Type B pancreatic cell (in vitro differentiated cells): ENCODE measurements around the gene NRCAM. TPM values are rescaled to one million over a fixed set of nuclear protein-coding genes. Genes with fewer than 3 reads are reported as not detected.
"Not testable (repeated sequence)": the region's sequence is repeated elsewhere in the genome, so short reads cannot be mapped to it uniquely, and the experiment has no call there.

ENCODE experiments used
- DNase-seq: peaks from one replicate; pipeline ENCODE4 v3.0.0; 2021; ENCODE audit warnings: mixed read lengths; ENCODE audit not compliant: unreplicated experiment; ENCODE audit errors: extremely low spot score
- H3K27ac Mint-ChIP-seq: 2 replicates; pipeline ENCODE4 v1.8.0; 2021; ENCODE audit warnings: mild to moderate bottlenecking, mixed read lengths
- H3K27me3 Mint-ChIP-seq: 2 replicates; pipeline ENCODE4 v1.8.0; 2021; ENCODE audit warnings: mixed read lengths
- H3K36me3 Mint-ChIP-seq: 2 replicates; pipeline ENCODE4 v1.8.0; 2021; ENCODE audit warnings: mixed read lengths
- H3K4me1 Mint-ChIP-seq: one replicate; pipeline ENCODE4 v1.8.0; 2021; ENCODE audit warnings: mixed read lengths; ENCODE audit not compliant: unreplicated experiment
- H3K4me3 Mint-ChIP-seq: 2 replicates; pipeline ENCODE4 v1.8.0; 2021; ENCODE audit warnings: mild to moderate bottlenecking, mixed read lengths
- H3K9me3 Mint-ChIP-seq: 2 replicates; pipeline ENCODE4 v1.8.0; 2021; ENCODE audit warnings: mixed read lengths
- total RNA-seq: library from RNA; stranded (reverse); gene quantifications from 2 replicates; pipeline ENCODE4 v1.2.1, GENCODE V29; 2021; ENCODE audit warnings: low replicate concordance
- TF ChIP-seq, protein P1 (sequence below): fragments of 200-600 bp; sonication (generic); conservative IDR thresholded peaks from 2 replicates; pipeline ENCODE4 v1.5.0; 2021; ENCODE audit warnings: antibody characterized with exemption, mild to moderate bottlenecking

Gene NRCAM
- total RNA-seq, 1 donor from 2014 or later = 41.0 TPM

DNA sequence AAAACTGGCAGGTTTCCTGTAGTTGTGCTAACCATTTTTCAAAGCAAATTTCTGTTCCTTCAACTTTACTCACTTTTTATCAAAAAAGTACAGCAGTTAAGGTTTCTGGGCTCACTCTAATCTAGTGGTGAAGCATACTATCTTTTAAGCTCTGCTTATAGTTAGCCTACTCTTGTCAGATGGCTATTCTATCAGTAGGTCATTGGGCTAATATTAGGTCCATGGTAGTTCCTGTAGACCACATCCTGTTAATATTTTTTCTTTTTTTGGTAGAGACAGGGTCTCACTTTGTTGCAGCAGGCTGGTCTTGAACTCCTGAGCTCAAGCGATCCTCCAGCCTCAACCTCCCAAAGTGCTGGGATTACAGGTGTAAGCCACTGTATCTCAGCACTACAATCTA, 27.9 kb upstream of the NRCAM start:
- Mint-ChIP-seq H3K27me3 (no peaks in the 10 kb centered on the region), H3K27ac (no peak overlapping the region), H3K4me3 (no peak overlapping the region), H3K36me3 (peaks cover 5% of the 10 kb centered on the region), H3K4me1 (no peaks in the 10 kb centered on the region), H3K9me3 (no peaks in the 10 kb centered on the region)
- DNase-seq = no peak
- TF ChIP-seq, protein P1, sequence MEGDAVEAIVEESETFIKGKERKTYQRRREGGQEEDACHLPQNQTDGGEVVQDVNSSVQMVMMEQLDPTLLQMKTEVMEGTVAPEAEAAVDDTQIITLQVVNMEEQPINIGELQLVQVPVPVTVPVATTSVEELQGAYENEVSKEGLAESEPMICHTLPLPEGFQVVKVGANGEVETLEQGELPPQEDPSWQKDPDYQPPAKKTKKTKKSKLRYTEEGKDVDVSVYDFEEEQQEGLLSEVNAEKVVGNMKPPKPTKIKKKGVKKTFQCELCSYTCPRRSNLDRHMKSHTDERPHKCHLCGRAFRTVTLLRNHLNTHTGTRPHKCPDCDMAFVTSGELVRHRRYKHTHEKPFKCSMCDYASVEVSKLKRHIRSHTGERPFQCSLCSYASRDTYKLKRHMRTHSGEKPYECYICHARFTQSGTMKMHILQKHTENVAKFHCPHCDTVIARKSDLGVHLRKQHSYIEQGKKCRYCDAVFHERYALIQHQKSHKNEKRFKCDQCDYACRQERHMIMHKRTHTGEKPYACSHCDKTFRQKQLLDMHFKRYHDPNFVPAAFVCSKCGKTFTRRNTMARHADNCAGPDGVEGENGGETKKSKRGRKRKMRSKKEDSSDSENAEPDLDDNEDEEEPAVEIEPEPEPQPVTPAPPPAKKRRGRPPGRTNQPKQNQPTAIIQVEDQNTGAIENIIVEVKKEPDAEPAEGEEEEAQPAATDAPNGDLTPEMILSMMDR = no peak

DNA sequence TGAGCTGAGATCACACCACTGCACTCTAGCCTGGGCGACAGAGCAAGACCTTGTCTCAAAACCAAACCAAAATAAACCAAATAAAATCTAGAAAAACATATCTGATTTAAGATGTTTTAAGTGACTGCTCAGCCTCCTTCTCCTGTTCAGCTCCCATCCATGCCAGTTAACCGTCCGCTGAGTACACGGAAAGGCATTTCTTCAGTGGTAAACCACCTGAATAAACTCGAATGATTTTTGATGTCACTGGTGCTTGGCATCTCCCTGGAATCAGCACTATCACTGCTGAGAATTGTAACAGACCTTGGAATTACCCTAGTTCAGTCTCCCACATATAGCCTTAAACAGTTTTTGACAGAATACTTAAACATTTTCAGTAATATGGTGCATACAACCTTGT, 24.1 kb upstream of the NRCAM start:
- no peaks in the 10 kb centered on the region for H3K4me1 Mint-ChIP-seq
- H3K36me3 Mint-ChIP-seq = peaks cover 14% of the 10 kb centered on the region
- no peak overlapping the region for H3K27ac Mint-ChIP-seq
- H3K9me3 Mint-ChIP-seq = no peaks in the 10 kb centered on the region
- DNase-seq = no peak
- no peaks in the 10 kb centered on the region for H3K27me3 Mint-ChIP-seq
- TF ChIP-seq, protein P1 = no peak
- H3K4me3 Mint-ChIP-seq = no peak overlapping the region

DNA sequence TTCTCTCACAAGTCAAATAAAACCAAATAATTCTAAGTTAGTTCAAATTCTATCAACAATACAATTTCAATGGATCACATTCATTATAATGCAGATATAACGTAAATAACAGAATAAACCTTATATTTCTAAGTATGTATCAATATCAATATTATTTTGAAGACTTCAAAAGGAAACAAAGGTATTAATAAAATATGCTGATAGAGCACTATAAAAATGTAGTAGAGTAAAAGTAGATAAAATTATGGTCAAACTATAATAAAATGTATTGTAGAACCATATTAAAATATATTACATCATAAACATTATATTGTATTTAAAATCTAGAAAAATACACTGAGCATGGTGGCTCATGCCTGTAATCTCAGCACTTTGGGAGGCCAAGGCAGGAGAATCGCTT, 23.5 kb upstream of the NRCAM start:
- no peaks in the 10 kb centered on the region for H3K4me1 Mint-ChIP-seq
- TF ChIP-seq, protein P1 = no peak
- no peak overlapping the region for H3K4me3 Mint-ChIP-seq
- no peaks in the 10 kb centered on the region for H3K9me3 Mint-ChIP-seq
- peaks cover 14% of the 10 kb centered on the region for H3K36me3 Mint-ChIP-seq
- no peak for DNase-seq
- no peak overlapping the region for H3K27ac Mint-ChIP-seq
- no peaks in the 10 kb centered on the region for H3K27me3 Mint-ChIP-seq

DNA sequence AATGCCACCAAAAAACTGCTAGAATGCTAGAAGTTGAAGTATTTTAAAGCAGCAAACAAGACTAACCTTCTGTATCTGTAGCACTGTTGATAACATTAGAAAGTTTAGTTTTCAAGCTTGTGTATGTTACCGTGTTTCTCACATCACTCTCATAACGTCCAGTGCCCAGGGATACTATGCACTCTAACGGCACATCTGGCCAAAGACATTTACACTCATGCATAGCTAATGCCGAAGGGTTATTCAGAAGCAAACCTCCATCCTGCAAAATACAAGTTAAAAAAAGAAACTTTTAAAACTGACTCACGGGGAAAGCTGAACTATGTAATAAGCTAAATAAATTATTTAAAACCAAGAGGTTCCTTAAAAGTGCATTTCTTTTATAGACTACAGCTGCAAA, 22.9 kb upstream of the NRCAM start:
- Mint-ChIP-seq H3K27me3 (no peaks in the 10 kb centered on the region), H3K36me3 (peaks cover 11% of the 10 kb centered on the region), H3K4me1 (no peaks in the 10 kb centered on the region), H3K9me3 (no peaks in the 10 kb centered on the region), H3K4me3 (no peak overlapping the region), H3K27ac (no peak overlapping the region)
- DNase-seq = no peak
- TF ChIP-seq, protein P1 = no peak

DNA sequence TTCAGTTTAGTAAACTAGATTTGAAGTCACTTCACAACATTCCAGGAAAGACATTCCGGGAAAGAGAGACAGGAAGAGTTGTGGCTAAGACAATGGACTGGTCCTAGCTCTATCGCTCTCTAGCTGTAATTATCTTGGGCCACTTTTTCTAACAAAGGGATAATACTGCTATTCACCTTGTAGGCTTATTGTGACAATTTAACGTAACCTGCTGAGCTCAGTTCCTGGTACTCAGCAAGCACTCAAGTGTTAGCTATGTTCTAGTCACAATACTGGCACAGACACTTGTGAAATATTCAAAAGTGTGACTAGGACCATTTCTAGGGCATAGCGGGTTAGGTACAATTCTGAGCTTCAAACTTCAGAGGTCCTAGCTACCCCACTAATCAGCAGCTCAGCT, 12.0 kb upstream of the NRCAM start:
- Mint-ChIP-seq H3K27me3 (no peaks in the 10 kb centered on the region), H3K36me3 (no peaks in the 10 kb centered on the region), H3K9me3 (no peaks in the 10 kb centered on the region), H3K4me1 (no peaks in the 10 kb centered on the region), H3K4me3 (no peak overlapping the region), H3K27ac (no peak overlapping the region)
- DNase-seq = no peak
- TF ChIP-seq, protein P1 = no peak

DNA sequence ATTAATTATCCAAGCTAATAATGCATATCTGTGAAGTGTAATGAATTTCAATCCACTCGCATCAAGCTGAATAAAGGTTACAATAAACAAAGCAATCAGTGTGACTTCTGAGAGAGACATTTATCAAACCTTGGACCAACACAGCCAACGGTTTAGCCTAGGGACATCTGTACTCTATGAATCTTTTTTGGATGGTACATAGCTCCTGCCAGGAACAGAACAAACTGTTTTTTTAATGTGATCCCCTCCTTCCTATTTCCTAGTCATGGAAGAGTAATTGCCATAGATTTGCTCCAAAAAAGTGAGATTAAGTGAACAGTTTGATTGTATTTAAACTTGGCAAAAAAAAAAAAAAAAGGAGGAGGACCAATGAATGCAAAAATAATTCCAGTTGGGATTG, 11.2 kb upstream of the NRCAM start:
- Mint-ChIP-seq H3K9me3 (no peaks in the 10 kb centered on the region), H3K27ac (no peak overlapping the region), H3K4me3 (no peak overlapping the region), H3K4me1 (no peaks in the 10 kb centered on the region), H3K36me3 (no peaks in the 10 kb centered on the region), H3K27me3 (no peaks in the 10 kb centered on the region)
- no peak for DNase-seq
- TF ChIP-seq, protein P1 = no peak

DNA sequence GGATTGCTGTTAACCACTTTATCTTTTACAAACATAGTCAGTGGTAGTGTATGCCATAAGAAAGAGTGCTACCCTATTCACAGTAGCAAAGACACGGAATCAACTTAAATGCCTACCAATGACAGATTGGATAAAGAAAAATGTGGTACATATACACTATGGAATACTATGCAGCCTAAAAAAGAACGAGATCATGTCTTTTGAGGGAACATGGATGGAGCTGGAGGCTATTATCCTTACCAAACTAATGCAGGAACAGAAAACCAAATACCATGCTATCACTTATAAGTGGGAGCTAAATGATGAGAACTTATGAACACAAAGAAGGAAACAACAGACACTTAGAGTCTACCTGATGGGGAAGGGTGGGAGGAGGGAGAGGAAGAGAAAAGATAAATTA, 10.1 kb upstream of the NRCAM start:
- not testable (repeated sequence) for H3K9me3 Mint-ChIP-seq, DNase-seq, H3K4me3 Mint-ChIP-seq, H3K27ac Mint-ChIP-seq, H3K36me3 Mint-ChIP-seq, H3K27me3 Mint-ChIP-seq, H3K4me1 Mint-ChIP-seq
